GM19193 (cell line): ENCODE data around the gene ELOVL7.

Experiments used
- POLR2A ChIP-seq: IDR thresholded peaks from 4 replicates; pipeline ENCODE4 v1.6.1; 2011; ENCODE audit not compliant: insufficient read depth, insufficient read length; ENCODE audit errors: extremely low read depth

ELOVL7 gene

GRCh38 chr5:60703944-60704343, 140.1 kb downstream of the ELOVL7 start:
- no peak for TF ChIP-seq POLR2A
